Measurements from ENCODE around the gene RPH3AL. TPM values are rescaled to one million over a fixed set of nuclear protein-coding genes. Genes with fewer than 3 reads are reported as not detected.
"Not testable (repeated sequence)": the region's sequence is repeated elsewhere in the genome, so short reads cannot be mapped to it uniquely, and the experiment has no call there.

The RPH3AL gene
- total RNA-seq, 1 donor from 2014 or later, result 0.78 TPM

DNA sequence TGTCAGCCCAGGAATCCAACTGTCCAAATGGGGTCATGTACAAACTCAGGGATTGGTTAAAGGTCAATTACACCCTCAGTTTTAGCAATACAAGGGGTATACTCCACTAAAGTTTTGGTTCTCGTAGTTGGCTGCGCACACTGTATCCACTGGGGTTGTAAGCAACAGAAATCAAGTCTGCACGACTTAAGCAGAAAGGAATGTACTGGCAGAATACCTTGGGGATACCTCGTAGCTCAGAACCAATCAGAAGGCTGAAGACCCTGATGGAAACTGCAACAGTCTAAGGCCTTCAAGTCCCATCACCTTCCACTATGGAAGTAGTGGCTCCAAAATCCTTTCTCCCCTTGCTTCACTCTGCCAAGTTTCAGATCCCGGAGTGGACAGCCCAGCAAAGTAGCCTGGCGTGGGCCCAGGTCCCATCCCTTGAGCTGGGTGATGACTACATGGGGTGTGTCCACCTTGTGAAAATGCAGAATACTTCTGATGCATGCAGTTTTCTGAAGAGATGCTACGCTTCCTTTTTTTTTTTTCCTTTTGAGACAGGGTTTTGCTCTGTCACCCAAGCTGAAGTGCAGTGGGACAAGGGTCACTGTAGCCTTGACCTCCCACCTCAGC lies 21.1 kb upstream of the RPH3AL start:
- no peaks in the 10 kb centered on the region for H3K36me3 Mint-ChIP-seq (ENCODE audit: unreplicated experiment)
- H3K9me3 Mint-ChIP-seq (ENCODE audit: unreplicated experiment), result peaks cover 2% of the 10 kb centered on the region
- TF ChIP-seq, protein P1, sequence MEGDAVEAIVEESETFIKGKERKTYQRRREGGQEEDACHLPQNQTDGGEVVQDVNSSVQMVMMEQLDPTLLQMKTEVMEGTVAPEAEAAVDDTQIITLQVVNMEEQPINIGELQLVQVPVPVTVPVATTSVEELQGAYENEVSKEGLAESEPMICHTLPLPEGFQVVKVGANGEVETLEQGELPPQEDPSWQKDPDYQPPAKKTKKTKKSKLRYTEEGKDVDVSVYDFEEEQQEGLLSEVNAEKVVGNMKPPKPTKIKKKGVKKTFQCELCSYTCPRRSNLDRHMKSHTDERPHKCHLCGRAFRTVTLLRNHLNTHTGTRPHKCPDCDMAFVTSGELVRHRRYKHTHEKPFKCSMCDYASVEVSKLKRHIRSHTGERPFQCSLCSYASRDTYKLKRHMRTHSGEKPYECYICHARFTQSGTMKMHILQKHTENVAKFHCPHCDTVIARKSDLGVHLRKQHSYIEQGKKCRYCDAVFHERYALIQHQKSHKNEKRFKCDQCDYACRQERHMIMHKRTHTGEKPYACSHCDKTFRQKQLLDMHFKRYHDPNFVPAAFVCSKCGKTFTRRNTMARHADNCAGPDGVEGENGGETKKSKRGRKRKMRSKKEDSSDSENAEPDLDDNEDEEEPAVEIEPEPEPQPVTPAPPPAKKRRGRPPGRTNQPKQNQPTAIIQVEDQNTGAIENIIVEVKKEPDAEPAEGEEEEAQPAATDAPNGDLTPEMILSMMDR (IDR thresholded peaks at IDR 0.05), result no peak
- peaks cover 13% of the 10 kb centered on the region for H3K27me3 Mint-ChIP-seq (ENCODE audit: unreplicated experiment)
- DNase-seq (ENCODE audit: extremely low spot score, unreplicated experiment), result no peak
- H3K27ac Mint-ChIP-seq (ENCODE audit: unreplicated experiment), result no peak overlapping the region
- no peak overlapping the region for H3K4me3 Mint-ChIP-seq (ENCODE audit: unreplicated experiment)
- H3K4me1 Mint-ChIP-seq (ENCODE audit: unreplicated experiment), result peaks cover 15% of the 10 kb centered on the region

GRCh38 chr17:372157-373152 lies 19.8 kb upstream of the RPH3AL start:
- peaks cover 13% of the 10 kb centered on the region for H3K9me3 Mint-ChIP-seq (ENCODE audit: unreplicated experiment)
- peaks cover 12% of the 10 kb centered on the region for H3K4me1 Mint-ChIP-seq (ENCODE audit: unreplicated experiment)
- H3K27ac Mint-ChIP-seq (ENCODE audit: unreplicated experiment), result no peak overlapping the region
- TF ChIP-seq, protein P1 (IDR thresholded peaks at IDR 0.05), result no peak
- no peak for DNase-seq (ENCODE audit: extremely low spot score, unreplicated experiment)
- peaks cover 2% of the 10 kb centered on the region for H3K36me3 Mint-ChIP-seq (ENCODE audit: unreplicated experiment)
- no peak overlapping the region for H3K4me3 Mint-ChIP-seq (ENCODE audit: unreplicated experiment)
- H3K27me3 Mint-ChIP-seq (ENCODE audit: unreplicated experiment), result peaks cover 16% of the 10 kb centered on the region

GRCh38 chr17:371583-371982 lies 19.0 kb upstream of the RPH3AL start:
- TF ChIP-seq, protein P1 (IDR thresholded peaks at IDR 0.05), result no peak
- Mint-ChIP-seq H3K9me3 (ENCODE audit: unreplicated experiment) (peaks cover 13% of the 10 kb centered on the region), H3K27ac (ENCODE audit: unreplicated experiment) (no peak overlapping the region), H3K4me1 (ENCODE audit: unreplicated experiment) (peaks cover 5% of the 10 kb centered on the region), H3K27me3 (ENCODE audit: unreplicated experiment) (peaks cover 15% of the 10 kb centered on the region), H3K36me3 (ENCODE audit: unreplicated experiment) (peaks cover 2% of the 10 kb centered on the region), H3K4me3 (ENCODE audit: unreplicated experiment) (no peak overlapping the region)
- DNase-seq (ENCODE audit: extremely low spot score, unreplicated experiment), result no peak

GRCh38 chr17:367656-368055 lies 15.0 kb upstream of the RPH3AL start:
- not testable (repeated sequence) for DNase-seq (ENCODE audit: extremely low spot score, unreplicated experiment); H3K4me3 Mint-ChIP-seq (ENCODE audit: unreplicated experiment); H3K36me3 Mint-ChIP-seq (ENCODE audit: unreplicated experiment); H3K27ac Mint-ChIP-seq (ENCODE audit: unreplicated experiment); H3K4me1 Mint-ChIP-seq (ENCODE audit: unreplicated experiment)
- peaks cover 13% of the 10 kb centered on the region for H3K9me3 Mint-ChIP-seq (ENCODE audit: unreplicated experiment)
- H3K27me3 Mint-ChIP-seq (ENCODE audit: unreplicated experiment), result peaks cover 13% of the 10 kb centered on the region

GRCh38 chr17:366657-367615 lies 14.3 kb upstream of the RPH3AL start:
- H3K36me3 Mint-ChIP-seq (ENCODE audit: unreplicated experiment); DNase-seq (ENCODE audit: extremely low spot score, unreplicated experiment); H3K4me1 Mint-ChIP-seq (ENCODE audit: unreplicated experiment); H3K4me3 Mint-ChIP-seq (ENCODE audit: unreplicated experiment); H3K27ac Mint-ChIP-seq (ENCODE audit: unreplicated experiment): not testable (repeated sequence)
- Mint-ChIP-seq H3K9me3 (ENCODE audit: unreplicated experiment) (peaks cover 13% of the 10 kb centered on the region), H3K27me3 (ENCODE audit: unreplicated experiment) (peaks cover 13% of the 10 kb centered on the region)

Data from osteocyte (in vitro differentiated cells).